Superior temporal gyrus (tissue), 1 donor: ENCODE data around the gene WHRN.

Source experiments
- DNase-seq: peaks from one replicate; pipeline ENCODE4 v3.0.0-alpha.2; 2016; ENCODE audit errors: extremely low spot score

The WHRN gene

DNA sequence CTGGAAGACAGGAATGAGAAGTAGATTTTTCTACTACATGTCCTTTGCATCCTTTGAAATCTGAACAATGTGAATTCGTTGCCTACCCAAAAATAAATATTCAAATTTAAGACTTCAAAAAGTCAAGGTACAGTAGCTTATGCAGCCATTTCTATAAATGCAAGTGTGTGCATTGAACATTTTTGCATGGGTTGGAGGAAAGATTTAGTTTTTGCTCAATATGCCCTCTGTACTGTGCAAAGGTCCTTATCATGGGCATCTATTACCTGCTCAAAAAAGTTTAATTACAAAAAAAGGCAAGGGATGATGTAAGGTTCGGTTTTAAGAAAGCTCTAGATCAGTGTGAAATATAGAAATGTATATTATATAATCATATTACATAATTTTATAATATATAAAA is 140.1 kb downstream of the WHRN start:
- no peak for DNase-seq

DNA sequence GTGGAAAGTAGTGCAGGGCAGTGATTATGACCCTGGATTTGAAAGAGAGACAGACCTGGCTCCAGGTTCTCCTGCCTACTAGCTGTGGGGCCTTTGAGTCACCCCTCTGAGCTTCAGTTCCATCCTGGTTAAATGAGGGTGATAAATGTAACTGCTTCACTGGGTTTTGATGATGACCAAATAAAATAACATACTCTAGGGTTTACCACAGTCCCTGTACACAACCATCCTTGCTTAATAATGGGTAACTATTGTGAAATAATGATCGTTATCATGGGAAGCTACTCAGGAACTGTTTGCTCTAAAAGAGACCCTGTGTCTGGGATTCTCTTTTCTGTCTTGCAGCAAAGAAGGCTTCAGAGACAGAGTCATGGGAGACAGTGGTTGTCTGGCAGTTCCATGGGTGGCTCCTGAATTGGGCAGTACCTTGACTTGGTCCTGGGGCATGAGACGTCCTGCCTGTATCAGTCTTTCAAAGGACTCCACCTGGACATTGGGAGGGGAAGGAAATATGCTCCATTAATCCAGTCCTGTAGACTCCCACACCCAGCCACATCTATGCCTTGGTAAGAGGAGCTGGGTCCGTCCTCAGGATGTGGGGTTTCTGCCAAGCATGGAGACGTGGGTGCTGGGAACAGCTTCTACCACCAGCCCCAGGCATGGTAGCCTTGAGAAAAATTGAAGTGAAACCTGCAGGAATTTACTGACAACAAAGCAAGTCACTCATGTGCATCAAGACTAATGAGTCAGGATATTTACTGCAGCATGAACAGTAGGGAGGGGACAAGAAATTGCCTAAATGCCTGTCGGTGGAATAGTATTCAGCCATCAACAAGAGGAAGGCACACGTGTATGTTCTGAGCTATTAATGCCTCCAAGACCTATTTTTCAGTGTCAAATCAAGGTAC is 140.9 kb downstream of the WHRN start:
- DNase-seq: no peak

DNA sequence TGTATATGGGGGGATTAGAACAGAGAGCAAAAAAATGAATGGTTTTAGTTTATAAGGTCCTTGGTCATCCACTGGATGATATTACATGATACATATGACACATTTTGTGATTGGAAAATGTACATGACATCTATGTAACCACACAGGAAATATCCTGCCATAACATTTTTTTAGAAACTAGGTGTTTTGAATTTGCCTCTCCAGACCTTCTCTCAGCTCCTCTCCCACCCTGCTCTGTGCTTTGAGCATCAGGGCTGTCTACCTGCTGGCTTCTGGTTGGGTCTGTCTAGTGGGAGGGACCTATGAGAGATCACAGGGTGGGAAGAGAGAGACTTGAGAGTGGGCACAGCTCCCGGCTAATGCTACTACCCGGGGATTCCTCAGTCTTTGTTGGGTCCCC is 141.8 kb downstream of the WHRN start:
- DNase-seq: no peak

DNA sequence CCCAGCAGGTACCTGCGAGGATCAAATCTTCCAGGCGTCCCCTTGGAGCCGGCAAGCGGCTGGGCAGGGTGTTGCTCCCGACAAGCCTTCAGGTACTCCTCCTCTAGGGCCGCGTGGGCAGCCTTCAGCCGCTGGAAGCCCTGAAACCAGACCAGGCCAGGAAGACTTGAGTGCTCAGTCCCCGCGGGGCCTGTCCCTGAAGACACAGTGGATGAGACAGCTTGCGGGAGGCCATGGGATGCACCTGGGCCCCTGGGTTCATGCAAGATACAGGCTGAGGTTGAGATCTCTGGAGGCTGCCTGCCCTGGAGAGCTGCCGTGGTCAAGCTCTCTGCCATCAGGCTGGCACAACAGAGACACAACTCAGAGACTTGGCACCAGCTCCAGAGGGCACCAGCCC is 142.9 kb downstream of the WHRN start:
- no peak for DNase-seq

DNA sequence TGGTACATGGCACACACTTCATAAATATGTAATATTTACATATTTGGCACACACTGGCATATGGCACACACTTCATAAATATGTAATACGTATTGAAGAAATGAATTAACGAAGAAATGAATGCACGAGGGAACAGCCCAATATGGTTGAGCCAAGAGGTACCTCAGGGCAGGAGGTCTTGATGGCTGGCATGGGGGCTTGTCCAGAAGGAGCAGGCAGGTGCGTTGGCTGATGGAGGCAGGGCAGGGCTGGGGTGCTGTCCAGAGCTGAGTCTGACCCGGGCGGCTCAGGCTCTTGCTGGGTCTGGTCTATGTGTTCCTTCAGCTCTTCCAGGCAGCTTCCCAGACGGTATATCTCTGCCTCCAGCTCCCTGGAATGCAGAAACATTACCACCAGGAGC is 143.7 kb downstream of the WHRN start:
- no peak for DNase-seq

DNA sequence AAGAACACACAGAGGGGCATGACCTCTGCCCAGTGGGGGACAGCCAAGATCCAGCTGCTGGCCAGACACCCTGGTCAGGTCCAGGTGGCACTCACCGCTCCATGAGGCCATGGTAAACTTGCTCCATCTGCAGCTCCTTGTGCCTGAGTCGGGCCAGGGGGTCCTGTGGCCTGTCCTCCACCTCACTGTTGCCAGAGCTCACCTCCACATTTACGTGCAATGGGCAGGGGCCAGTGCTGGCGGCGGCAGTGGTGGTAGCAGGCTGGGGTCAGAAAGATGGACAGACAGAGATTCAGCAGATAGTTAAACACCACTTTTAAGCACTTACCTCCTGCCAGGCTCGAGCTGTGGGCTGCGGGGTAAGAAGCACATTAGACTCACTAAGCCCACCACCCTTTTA is 145.5 kb downstream of the WHRN start:
- DNase-seq: no peak

DNA sequence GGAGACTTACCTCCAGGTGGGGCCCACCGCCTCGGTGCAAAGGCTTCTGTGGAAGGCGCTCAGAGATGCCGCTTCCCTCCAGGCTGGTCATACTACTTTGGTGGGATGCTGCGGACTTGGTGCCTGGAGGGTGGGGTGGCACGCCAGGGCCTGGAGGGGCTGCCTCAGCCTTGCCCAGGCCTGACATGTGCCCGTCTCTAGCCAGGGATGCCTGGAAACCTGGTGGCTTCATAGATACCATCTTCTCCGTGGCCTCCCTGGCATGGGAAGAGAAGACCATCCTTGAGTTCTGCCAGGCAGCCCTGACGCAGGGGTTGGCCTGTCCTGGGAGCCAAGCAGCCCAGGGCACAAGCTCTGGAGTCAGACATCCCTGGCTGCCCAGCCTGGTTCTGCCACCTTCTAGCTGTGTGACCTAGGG is 147.4 kb downstream of the WHRN start:
- DNase-seq: no peak

DNA sequence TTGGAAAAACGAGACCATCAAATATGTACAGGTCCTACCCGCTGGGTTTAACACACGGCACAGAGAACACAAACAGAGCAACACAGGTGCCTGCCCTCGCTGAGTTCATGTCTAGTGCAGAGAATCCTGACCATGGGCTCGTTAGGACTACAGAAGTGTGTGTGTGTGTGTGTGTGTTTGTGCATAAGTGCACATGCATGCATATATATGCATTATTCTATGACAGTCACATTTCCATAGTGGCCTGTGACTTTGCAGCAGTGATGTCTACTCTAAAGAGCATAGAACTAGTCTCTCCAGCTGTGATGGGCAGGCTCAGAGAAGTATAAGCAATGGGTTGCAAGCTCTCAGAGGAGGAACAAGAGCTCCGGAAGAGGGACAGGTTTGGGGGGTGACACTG is 147.9 kb downstream of the WHRN start:
- DNase-seq: no peak

DNA sequence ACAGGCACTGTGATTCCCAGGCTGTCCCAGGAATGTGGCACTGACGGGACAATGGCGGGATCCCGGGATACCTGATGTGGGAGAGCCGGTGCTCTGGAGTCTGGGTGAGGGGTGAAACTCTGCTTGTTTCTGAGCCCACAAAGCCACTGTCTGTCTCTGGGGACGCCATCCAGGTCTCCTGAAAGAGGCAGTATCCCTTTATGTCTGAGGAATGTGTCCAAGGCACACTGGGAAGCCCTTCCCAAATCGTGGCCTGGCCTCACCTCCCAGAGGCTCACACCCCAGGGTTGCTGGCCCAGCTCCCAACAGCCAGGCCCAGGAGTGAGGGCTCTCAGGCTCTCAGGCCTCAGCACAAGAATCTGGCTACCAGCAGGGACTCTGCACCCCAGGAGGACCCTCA is 148.5 kb downstream of the WHRN start:
- no peak for DNase-seq

DNA sequence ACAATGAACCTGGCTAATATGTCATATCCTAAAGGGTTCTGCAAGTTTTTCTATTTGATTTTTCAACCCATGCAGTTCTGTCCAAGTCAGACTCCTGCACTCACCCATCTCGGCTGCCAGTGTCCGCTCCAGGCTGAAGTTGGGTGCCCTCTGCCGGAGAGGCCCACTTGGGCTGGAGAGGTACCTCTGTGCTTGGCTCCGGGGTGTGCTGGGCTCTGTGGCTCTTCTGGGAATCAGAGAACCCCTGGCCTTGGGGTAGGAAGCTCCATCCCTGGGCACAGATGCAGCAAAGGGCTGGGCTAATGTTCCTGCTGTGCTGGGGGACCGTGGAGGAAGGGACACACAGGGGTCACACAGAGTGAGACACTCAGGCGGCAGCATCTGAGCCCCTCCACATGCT is 149.5 kb downstream of the WHRN start:
- DNase-seq: no peak
